SK-N-SH treated with all-trans-retinoic acid at 6 μM for 48 hours (cell line): ENCODE data around the gene IGFN1.

Experiments used
- ATAC-seq: fragments of 200-7000 bp; cut with Tn5 transposase; 3 replicates; pipeline ENCODE4 v1.9.1; 2020; ENCODE audit warnings: mild to moderate bottlenecking, moderate library complexity
- ARNTL ChIP-seq: fragments of 450-650 bp; formaldehyde crosslinking; IDR thresholded peaks from 2 replicates; pipeline ENCODE4 v1.5.0; 2020; ENCODE audit warnings: low read depth, mild to moderate bottlenecking, moderate library complexity, borderline replicate concordance
- BACH2 ChIP-seq: fragments of 250-450 bp; sonication (Bioruptor Pico); IDR thresholded peaks from 2 replicates; pipeline ENCODE4 v1.9.0; 2021; ENCODE audit warnings: mild to moderate bottlenecking, borderline replicate concordance
- CSDC2 ChIP-seq: fragments of 250-450 bp; sonication (Bioruptor Pico); IDR thresholded peaks from 2 replicates; pipeline ENCODE4 v1.5.0; 2020; ENCODE audit warnings: mild to moderate bottlenecking, moderate library complexity
- ESRRG ChIP-seq: fragments of 250-450 bp; sonication (Bioruptor Pico); IDR thresholded peaks from 2 replicates; pipeline ENCODE4 v1.6.1; 2021; ENCODE audit warnings: mild to moderate bottlenecking
- GLIS3 ChIP-seq: fragments of 250-450 bp; sonication (Bioruptor Pico); IDR thresholded peaks from 2 replicates; pipeline ENCODE4 v1.5.0; 2020; ENCODE audit warnings: mild to moderate bottlenecking, moderate library complexity
- ISL1 ChIP-seq: fragments of 250-450 bp; sonication (Bioruptor Pico); IDR thresholded peaks from 2 replicates; pipeline ENCODE4 v2.1.2; 2022; ENCODE audit warnings: mild to moderate bottlenecking, moderate library complexity
- OSR1 ChIP-seq: fragments of 250-450 bp; sonication (Bioruptor Pico); IDR thresholded peaks from 2 replicates; pipeline ENCODE4 v1.8.0; 2022; ENCODE audit warnings: moderate library complexity, mild to moderate bottlenecking, inconsistent platforms
- PPARA ChIP-seq: fragments of 250-450 bp; sonication (Bioruptor Pico); IDR thresholded peaks from 2 replicates; pipeline ENCODE4 v1.5.0; 2020; ENCODE audit warnings: mild to moderate bottlenecking, borderline replicate concordance
- SNAI2 ChIP-seq: fragments of 250-450 bp; sonication (Bioruptor Pico); IDR thresholded peaks from 2 replicates; pipeline ENCODE4 v1.5.0; 2020; ENCODE audit warnings: mild to moderate bottlenecking, moderate library complexity
- TCF4 ChIP-seq: fragments of 250-450 bp; sonication (Bioruptor Pico); IDR thresholded peaks from 2 replicates; pipeline ENCODE4 v1.8.0; 2021; ENCODE audit warnings: mild to moderate bottlenecking, moderate library complexity, borderline replicate concordance
- TOX ChIP-seq: fragments of 250-450 bp; sonication (Bioruptor Pico); IDR thresholded peaks from 2 replicates; pipeline ENCODE4 v1.8.0; 2021; ENCODE audit warnings: mild to moderate bottlenecking, moderate library complexity, borderline replicate concordance
- ZC3H10 ChIP-seq: fragments of 250-450 bp; sonication (Bioruptor Pico); IDR thresholded peaks from 2 replicates; pipeline ENCODE4 v1.5.1; 2021; ENCODE audit warnings: mild to moderate bottlenecking, moderate library complexity
- ZFP3 ChIP-seq: fragments of 250-450 bp; sonication (Bioruptor Pico); IDR thresholded peaks from 2 replicates; pipeline ENCODE4 v1.5.0; 2020; ENCODE audit warnings: mild to moderate bottlenecking, moderate library complexity
- ZNF565 ChIP-seq: fragments of 450-650 bp; formaldehyde crosslinking; conservative IDR thresholded peaks from 2 replicates; pipeline ENCODE4 v1.5.0; 2020; ENCODE audit warnings: low read depth, mild to moderate bottlenecking, moderate library complexity
- ZNF8 ChIP-seq: fragments of 450-650 bp; formaldehyde crosslinking; IDR thresholded peaks from 2 replicates; pipeline ENCODE4 v1.5.0; 2020; ENCODE audit warnings: mild to moderate bottlenecking, moderate library complexity
- TF ChIP-seq, protein P1 (sequence below): fragments of 250-450 bp; sonication (Bioruptor Pico); IDR thresholded peaks from 2 replicates; pipeline ENCODE4 v1.5.0; 2020; ENCODE audit warnings: mild to moderate bottlenecking, moderate library complexity
- TF ChIP-seq, protein P2 (sequence below): fragments of 250-450 bp; sonication (Bioruptor Pico); IDR thresholded peaks from 2 replicates; pipeline ENCODE4 v1.8.0; 2020; ENCODE audit warnings: mild to moderate bottlenecking, moderate library complexity, borderline replicate concordance
- TF ChIP-seq, protein P3 (sequence below): fragments of 250-450 bp; sonication (Bioruptor Pico); IDR thresholded peaks from 2 replicates; pipeline ENCODE4 v1.8.0; 2021; ENCODE audit warnings: low read depth, mild to moderate bottlenecking, moderate library complexity, borderline replicate concordance

The IGFN1 gene

DNA sequence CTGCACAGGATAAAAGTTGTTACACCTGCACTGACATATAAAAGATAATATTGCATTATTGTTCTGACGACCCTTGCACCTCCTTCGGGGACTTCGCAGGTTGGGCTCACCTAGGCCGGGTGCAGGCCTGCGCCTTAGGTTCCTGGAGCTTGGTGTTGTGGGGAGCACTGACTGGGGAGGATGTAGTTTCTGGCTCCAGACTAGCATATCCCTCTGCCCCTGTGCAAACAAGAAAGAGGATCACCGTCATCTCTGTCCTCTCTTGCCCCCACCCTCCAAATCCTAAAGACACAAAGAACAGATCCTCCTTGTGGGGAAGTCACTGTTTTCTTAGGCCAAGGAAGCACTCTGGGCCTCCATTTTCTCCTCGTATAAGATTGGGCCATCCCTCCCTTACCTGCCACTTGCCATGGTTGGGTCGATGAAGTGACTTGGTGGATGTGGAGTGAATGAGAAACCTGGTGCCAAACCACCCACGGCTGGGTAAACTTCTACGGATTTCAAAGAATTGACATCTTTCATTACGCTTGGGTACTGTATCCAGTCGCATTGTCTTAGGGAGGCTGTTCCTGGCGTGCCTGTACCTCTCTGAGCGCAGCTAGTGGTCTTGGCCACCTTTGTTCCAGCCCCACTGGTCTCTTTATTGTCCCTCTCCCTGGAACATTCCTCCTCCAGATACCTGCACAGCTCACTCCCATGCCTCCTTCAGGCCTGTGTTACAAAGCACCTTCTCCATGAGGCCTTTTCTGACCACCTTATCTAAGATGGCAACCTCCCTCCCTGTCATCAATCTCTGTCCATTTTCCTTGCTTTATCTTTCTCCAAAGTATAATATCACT is 58.3 kb downstream of the IGFN1 start (continued):
- TF ChIP-seq, protein P1, sequence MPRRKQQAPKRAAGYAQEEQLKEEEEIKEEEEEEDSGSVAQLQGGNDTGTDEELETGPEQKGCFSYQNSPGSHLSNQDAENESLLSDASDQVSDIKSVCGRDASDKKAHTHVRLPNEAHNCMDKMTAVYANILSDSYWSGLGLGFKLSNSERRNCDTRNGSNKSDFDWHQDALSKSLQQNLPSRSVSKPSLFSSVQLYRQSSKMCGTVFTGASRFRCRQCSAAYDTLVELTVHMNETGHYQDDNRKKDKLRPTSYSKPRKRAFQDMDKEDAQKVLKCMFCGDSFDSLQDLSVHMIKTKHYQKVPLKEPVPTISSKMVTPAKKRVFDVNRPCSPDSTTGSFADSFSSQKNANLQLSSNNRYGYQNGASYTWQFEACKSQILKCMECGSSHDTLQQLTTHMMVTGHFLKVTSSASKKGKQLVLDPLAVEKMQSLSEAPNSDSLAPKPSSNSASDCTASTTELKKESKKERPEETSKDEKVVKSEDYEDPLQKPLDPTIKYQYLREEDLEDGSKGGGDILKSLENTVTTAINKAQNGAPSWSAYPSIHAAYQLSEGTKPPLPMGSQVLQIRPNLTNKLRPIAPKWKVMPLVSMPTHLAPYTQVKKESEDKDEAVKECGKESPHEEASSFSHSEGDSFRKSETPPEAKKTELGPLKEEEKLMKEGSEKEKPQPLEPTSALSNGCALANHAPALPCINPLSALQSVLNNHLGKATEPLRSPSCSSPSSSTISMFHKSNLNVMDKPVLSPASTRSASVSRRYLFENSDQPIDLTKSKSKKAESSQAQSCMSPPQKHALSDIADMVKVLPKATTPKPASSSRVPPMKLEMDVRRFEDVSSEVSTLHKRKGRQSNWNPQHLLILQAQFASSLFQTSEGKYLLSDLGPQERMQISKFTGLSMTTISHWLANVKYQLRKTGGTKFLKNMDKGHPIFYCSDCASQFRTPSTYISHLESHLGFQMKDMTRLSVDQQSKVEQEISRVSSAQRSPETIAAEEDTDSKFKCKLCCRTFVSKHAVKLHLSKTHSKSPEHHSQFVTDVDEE (CRISPR knock-in tag): no peak
- TF ChIP-seq ESRRG (CRISPR knock-in tag) (no peak), ZNF8 (CRISPR knock-in tag) (no peak), PPARA (CRISPR knock-in tag) (no peak), TOX (CRISPR knock-in tag) (no peak)

DNA sequence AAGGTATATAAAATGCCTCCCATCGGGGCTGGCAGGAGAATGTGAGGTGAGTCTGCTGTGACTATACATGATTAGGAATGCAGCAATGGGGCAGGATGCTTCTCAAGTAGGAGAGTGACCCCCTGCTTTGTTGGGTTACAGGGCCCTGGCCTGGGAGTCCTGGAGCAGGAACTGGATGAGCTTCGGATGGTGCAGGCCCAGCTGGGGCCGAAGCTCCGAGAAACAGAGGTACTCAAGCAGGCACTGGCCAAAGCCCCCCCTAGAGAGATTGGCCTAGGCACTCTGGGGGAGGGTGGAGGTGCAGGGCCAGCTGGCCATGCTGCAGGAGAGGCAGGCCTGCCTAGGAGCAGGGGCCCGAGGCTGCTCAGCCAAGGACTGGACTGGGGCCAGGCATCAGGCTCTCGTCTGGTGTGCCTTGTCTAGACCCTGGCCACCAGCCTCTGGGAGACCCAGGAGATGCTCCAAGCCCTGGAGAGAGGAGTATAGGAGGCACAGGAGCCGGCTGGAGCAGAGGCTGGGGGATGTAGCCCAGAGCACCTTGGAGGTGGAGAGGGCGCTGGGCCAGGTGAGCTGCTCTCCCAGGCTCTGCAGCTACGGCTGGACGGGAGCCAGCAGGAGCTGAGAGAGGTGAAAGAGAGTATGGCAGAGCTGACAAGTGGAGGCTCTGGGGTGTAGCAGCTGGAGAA is 59.8 kb downstream of the IGFN1 start:
- ATAC-seq: no peak
- no peak for TF ChIP-seq OSR1 (CRISPR knock-in tag)
- TF ChIP-seq ZC3H10 (CRISPR knock-in tag): no peak
- TF ChIP-seq SNAI2 (CRISPR knock-in tag): no peak
- no peak for TF ChIP-seq ISL1 (CRISPR knock-in tag)
- no peak for TF ChIP-seq ZNF8 (CRISPR knock-in tag)
- TF ChIP-seq TCF4 (CRISPR knock-in tag): no peak
- no peak for TF ChIP-seq GLIS3 (CRISPR knock-in tag)
- no peak for TF ChIP-seq ESRRG (CRISPR knock-in tag)
- TF ChIP-seq ZFP3 (CRISPR knock-in tag): no peak
- no peak for TF ChIP-seq CSDC2 (CRISPR knock-in tag)
- no peak for TF ChIP-seq TOX (CRISPR knock-in tag)
- no peak for TF ChIP-seq BACH2 (CRISPR knock-in tag)
- TF ChIP-seq, protein P2, sequence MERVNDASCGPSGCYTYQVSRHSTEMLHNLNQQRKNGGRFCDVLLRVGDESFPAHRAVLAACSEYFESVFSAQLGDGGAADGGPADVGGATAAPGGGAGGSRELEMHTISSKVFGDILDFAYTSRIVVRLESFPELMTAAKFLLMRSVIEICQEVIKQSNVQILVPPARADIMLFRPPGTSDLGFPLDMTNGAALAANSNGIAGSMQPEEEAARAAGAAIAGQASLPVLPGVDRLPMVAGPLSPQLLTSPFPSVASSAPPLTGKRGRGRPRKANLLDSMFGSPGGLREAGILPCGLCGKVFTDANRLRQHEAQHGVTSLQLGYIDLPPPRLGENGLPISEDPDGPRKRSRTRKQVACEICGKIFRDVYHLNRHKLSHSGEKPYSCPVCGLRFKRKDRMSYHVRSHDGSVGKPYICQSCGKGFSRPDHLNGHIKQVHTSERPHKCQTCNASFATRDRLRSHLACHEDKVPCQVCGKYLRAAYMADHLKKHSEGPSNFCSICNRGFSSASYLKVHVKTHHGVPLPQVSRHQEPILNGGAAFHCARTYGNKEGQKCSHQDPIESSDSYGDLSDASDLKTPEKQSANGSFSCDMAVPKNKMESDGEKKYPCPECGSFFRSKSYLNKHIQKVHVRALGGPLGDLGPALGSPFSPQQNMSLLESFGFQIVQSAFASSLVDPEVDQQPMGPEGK (CRISPR knock-in tag): no peak
- TF ChIP-seq ARNTL (CRISPR knock-in tag): no peak
- TF ChIP-seq, protein P1 (CRISPR knock-in tag): no peak

DNA sequence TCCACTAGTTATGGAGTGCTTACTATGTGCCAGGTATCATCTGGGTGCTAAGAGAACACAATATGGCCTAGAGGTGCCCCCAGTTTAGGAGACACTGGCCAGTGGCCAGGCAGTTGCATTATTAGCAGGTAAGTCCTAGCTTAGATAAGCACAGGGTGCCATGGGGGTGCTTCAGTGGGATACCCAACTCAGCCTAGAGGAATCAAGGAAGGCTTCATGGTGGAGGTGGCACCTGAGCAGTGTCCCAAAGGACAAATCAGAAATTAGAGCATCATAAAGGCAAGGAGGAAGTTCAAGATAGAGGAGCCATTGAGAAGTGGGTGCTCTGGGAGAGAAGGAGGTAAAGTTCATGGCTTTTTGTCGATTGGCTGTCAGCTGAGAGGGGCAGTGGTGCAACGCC is 60.8 kb downstream of the IGFN1 start:
- no peak for ATAC-seq
- no peak for TF ChIP-seq OSR1 (CRISPR knock-in tag)
- no peak for TF ChIP-seq GLIS3 (CRISPR knock-in tag)
- TF ChIP-seq, protein P2 (CRISPR knock-in tag): no peak
- TF ChIP-seq BACH2 (CRISPR knock-in tag): no peak
- no peak for TF ChIP-seq TOX (CRISPR knock-in tag)
- no peak for TF ChIP-seq PPARA (CRISPR knock-in tag)
- TF ChIP-seq ZNF565 (CRISPR knock-in tag): no peak
- TF ChIP-seq ISL1 (CRISPR knock-in tag): no peak
- TF ChIP-seq, protein P1 (CRISPR knock-in tag): no peak
- TF ChIP-seq, protein P3, sequence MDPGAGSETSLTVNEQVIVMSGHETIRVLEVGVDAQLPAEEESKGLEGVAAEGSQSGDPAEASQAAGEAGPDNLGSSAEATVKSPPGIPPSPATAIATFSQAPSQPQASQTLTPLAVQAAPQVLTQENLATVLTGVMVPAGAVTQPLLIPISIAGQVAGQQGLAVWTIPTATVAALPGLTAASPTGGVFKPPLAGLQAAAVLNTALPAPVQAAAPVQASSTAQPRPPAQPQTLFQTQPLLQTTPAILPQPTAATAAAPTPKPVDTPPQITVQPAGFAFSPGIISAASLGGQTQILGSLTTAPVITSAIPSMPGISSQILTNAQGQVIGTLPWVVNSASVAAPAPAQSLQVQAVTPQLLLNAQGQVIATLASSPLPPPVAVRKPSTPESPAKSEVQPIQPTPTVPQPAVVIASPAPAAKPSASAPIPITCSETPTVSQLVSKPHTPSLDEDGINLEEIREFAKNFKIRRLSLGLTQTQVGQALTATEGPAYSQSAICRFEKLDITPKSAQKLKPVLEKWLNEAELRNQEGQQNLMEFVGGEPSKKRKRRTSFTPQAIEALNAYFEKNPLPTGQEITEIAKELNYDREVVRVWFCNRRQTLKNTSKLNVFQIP (CRISPR knock-in tag): no peak
